ENCODE data around the gene DGLUCY.
"Not testable (repeated sequence)": the region's sequence is repeated elsewhere in the genome, so short reads cannot be mapped to it uniquely, and the experiment has no call there.

DGLUCY gene

DNA sequence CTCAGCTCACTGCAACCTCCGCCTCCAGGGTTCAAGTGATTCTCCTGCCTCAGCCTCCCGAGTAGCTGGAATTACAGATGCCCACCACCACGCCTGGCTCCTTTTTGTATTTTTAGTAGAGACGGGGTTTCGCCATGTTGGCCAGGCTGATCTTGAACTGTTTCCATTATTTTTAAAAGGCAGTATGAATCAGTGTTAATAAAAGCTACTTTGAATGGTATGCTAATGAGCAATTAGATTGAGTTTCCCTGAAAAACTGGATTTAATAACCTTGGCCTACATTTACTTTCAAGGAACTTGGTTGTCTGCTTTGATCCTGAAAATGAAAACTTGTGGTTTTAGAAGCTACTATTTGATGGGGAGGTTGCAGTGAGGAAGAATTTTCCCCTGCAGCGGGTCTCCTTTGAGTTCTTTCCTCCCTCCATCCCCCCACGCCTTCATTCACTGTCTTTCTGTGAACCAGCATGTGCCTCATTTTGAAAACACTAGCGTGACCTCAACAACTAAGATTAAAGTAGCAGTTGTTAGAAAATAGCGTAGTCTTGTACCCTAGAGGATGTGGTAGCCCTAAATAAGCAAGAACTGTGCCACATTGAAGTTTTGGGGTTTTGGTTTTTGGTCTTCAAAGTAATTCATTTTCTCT lies 35.7 kb upstream of the DGLUCY start:
- no peak overlapping the region for H3K4me3 ChIP-seq (ENCODE audit: low read depth, low read length)
- DNase-seq (ENCODE audit: low read depth): no peak
- in situ Hi-C loops (cut with HindIII; ENCODE audit: low sequenced_read_pairs): no loop called here
- TF ChIP-seq, protein P1, sequence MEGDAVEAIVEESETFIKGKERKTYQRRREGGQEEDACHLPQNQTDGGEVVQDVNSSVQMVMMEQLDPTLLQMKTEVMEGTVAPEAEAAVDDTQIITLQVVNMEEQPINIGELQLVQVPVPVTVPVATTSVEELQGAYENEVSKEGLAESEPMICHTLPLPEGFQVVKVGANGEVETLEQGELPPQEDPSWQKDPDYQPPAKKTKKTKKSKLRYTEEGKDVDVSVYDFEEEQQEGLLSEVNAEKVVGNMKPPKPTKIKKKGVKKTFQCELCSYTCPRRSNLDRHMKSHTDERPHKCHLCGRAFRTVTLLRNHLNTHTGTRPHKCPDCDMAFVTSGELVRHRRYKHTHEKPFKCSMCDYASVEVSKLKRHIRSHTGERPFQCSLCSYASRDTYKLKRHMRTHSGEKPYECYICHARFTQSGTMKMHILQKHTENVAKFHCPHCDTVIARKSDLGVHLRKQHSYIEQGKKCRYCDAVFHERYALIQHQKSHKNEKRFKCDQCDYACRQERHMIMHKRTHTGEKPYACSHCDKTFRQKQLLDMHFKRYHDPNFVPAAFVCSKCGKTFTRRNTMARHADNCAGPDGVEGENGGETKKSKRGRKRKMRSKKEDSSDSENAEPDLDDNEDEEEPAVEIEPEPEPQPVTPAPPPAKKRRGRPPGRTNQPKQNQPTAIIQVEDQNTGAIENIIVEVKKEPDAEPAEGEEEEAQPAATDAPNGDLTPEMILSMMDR (IDR thresholded peaks at IDR 0.05; ENCODE audit: low read depth, low read length, missing control alignments): no peak

DNA sequence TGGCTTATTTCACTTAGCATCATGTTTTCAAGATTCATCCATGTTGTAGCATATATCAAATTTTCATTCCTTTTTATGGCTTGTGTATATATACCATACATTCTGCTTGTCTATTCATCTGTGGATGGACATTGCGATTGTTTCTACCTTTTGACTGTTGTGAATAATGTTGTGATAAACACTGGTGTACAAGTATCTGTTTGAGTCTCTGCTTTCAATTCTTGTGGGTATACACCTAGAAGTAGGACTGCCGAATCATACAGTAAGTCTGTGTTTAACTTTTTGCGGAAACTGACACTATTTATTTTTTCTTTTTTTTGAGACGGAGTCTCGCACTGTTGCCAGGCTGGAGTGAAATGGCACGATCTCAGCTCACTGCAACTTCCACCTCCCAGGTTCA lies 33.8 kb upstream of the DGLUCY start:
- in situ Hi-C loops (cut with HindIII; ENCODE audit: low sequenced_read_pairs): no loop called here
- no peak for DNase-seq (ENCODE audit: low read depth)
- TF ChIP-seq, protein P1 (IDR thresholded peaks at IDR 0.05; ENCODE audit: low read depth, low read length, missing control alignments): no peak
- H3K4me3 ChIP-seq (ENCODE audit: low read depth, low read length): no peak overlapping the region

DNA sequence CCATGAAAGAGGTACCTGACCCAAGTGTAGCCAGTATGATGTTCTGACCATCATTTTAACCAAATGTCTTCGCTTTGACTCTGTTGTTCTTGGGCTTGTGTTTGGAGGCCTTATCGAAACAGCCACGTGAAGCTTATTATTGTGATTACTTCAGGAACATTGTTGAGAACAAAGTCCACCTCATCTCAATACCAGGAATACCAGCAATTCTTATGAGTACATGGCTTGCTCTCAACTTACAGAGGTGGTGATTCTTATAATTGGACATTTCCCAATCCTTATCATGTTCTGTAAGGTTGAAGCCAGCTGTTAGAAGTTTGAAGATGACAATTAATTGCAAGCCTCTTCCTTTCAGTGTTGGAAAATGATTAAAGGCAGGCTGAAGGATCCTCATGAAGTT lies 31.6 kb upstream of the DGLUCY start:
- H3K4me3 ChIP-seq (ENCODE audit: low read depth, low read length): no peak overlapping the region
- no peak for DNase-seq (ENCODE audit: low read depth)
- TF ChIP-seq, protein P1 (IDR thresholded peaks at IDR 0.05; ENCODE audit: low read depth, low read length, missing control alignments): no peak
- in situ Hi-C loops (cut with HindIII; ENCODE audit: low sequenced_read_pairs): no loop called here

DNA sequence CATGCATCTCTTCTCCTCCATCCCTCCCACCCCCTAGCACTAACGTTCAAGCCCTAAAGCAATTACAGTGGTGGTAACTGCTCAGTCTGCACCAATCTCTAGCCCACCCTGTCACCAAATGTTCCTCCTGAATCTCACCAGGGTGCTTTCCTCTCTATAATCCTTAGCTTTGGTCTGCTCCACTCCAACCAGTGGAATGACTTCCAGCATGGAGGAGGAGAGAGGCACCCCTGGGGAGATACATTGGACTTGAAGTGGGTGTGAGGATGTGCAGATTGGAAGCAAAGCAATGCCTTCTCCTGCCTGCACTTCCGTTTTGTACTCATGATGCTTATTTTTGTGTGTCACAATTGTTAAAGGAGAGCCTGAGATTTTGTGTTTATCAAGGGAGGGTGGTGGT lies 29.4 kb upstream of the DGLUCY start:
- TF ChIP-seq, protein P1 (IDR thresholded peaks at IDR 0.05; ENCODE audit: low read depth, low read length, missing control alignments): no peak
- in situ Hi-C loops (cut with HindIII; ENCODE audit: low sequenced_read_pairs): no loop called here
- DNase-seq (ENCODE audit: low read depth): no peak
- H3K4me3 ChIP-seq (ENCODE audit: low read depth, low read length): no peak overlapping the region

DNA sequence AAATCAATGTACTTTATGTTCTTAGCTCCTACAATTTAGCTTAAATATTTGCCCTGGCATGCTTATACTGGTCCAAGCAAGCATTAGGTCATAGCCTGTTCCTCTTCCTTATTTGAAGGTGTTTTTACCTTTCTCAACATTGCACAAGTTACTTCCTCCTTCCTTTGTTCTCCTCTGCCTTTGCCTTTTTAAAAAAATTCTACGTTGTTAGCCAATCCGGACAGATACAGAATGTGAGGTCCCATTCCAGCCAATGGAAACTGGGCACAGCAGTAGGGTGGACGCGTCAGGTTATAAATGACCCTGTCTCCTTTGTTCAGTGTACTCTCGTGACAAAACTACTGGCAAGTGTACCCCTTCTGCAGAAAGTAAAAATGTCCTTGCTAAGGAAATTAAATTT lies 26.4 kb upstream of the DGLUCY start:
- H3K4me3 ChIP-seq (ENCODE audit: low read depth, low read length); in situ Hi-C loops (cut with HindIII; ENCODE audit: low sequenced_read_pairs): not testable (repeated sequence)

DNA sequence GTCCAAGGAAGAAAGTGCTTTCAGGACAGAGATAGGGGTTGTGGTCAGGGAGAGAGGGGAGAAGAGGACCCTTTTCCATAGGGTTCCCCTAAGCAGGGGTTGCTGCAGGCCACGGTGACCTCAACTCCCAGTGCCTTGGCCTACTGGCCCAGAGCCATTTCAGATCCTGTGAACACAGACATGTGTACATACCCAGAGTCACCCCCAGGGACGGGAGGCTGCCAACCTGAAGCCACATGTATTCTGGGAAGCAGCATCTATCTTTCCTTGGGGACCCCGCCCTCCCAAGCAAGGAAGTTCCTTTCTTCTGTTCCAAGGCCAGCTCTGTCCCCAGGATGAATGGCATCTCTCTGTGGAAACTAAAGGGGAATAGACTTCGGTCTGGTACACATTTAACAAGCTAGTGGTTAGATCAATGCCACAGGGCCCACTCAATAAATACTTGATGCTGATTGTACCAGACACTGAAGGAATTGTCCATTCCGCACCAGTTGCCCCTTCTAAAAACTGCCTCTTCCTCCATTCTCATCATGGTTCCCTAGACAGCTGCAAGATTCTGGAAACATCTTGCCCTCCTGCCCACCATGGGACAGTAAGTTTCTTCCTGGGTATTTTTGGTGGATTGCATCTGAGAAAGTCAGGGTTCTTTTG lies 25.2 kb upstream of the DGLUCY start:
- TF ChIP-seq, protein P1 (IDR thresholded peaks at IDR 0.05; ENCODE audit: low read depth, low read length, missing control alignments): no peak
- in situ Hi-C loops (cut with HindIII; ENCODE audit: low sequenced_read_pairs): no loop called here
- no peak overlapping the region for H3K4me3 ChIP-seq (ENCODE audit: low read depth, low read length)
- no peak for DNase-seq (ENCODE audit: low read depth)

More for the DNA sequence above, 26.4 kb upstream of the DGLUCY start:
- not testable (repeated sequence) for DNase-seq (ENCODE audit: low read depth)

DNA sequence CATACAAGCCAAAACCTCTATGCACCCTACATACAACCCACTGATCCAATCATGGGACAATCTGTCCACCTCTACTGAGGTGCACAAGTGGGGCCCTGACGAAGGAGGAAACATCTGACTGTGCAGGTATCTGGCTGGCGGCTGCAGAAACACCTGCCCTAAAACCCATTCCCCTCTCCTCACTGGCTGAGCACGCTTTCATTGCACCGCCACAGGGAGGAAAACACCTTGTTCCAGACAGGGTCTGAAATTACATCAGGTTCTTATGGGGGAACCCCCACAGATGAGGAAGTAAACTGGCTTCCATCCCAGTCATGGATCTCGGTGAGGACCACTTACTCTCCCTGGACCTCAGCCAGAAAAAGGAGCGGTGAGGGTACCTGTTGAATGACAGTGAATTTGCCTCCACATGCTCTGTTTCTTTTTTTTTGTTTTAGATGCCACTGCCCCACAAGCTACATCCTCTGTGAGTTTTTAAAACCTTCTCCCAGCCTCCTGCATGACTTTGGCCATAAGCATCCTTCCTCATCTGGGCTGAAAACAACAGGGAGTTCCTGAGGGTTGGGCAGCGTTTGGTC lies 23.8 kb upstream of the DGLUCY start:
- in situ Hi-C loops (cut with HindIII; ENCODE audit: low sequenced_read_pairs): no loop called here
- DNase-seq (ENCODE audit: low read depth): no peak
- TF ChIP-seq, protein P1 (IDR thresholded peaks at IDR 0.05; ENCODE audit: low read depth, low read length, missing control alignments): no peak
- H3K4me3 ChIP-seq (ENCODE audit: low read depth, low read length): no peak overlapping the region

Data from astrocyte of the cerebellum (primary cell).